OCI-M1 (cell line): ENCODE results near the gene ANKRD10.

Experiments used
- DNase-seq: peaks from one replicate; lab custom pipeline; 2025; lab: John Stamatoyannopoulos, UW

ANKRD10 gene

GRCh38 chr13:110830800-110831371, 84.0 kb downstream of the ANKRD10 start:
- no peak for DNase-seq

- no peak for DNase-seq
Measured at GRCh38 chr13:110830331-110830730, 84.5 kb downstream of the ANKRD10 start.

- DNase-seq, result no peak
Measured at GRCh38 chr13:110829486-110829885, 85.4 kb downstream of the ANKRD10 start.

DNA sequence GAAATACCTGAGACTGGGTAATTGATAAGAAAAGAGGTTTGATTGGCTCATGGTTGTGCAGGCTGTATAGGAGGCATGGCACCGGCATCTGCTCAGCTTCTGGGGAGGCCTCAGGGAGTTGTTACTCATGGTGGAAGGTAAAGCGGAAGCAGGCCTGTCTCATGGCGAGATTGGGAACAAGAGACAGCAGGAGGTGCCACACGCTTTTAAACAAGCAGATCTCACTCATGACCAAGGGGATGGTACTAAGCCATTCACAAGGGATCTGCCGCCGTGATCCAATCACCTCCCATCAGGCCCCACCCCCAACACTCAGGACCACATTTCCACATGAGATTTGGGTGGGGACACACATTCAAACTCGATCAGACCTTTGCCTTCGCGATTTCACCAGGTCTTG, 86.2 kb downstream of the ANKRD10 start:
- DNase-seq, result no peak
